ENCODE results near the gene MAP3K14.

Gene MAP3K14

DNA sequence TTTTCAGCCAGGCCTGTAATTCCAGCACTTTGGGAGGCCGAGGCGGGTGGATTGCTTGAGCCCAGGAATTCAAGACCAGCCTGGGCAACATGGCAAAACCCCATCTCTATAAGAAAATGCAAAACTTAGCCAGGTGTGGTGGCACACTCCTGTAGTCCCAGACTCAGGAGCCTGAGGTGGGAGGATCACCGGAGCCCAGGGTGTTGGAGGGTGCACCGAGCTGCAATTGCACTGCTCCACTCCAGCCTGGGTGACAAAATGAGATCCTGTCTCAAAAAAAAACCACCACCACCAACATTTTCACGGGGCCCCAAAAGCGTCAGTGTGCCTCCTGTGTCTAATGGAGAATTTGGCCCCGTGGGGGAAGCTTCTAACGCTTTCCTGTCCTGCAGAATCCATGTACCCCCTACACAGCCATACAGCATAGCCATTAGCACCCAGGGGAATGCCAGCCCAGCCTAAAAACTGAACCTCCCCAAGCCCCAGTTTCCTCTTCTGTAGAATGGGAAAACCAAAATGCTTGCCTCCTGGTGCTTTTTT lies 22.2 kb upstream of the MAP3K14 start:
- no peak for DNase-seq

DNA sequence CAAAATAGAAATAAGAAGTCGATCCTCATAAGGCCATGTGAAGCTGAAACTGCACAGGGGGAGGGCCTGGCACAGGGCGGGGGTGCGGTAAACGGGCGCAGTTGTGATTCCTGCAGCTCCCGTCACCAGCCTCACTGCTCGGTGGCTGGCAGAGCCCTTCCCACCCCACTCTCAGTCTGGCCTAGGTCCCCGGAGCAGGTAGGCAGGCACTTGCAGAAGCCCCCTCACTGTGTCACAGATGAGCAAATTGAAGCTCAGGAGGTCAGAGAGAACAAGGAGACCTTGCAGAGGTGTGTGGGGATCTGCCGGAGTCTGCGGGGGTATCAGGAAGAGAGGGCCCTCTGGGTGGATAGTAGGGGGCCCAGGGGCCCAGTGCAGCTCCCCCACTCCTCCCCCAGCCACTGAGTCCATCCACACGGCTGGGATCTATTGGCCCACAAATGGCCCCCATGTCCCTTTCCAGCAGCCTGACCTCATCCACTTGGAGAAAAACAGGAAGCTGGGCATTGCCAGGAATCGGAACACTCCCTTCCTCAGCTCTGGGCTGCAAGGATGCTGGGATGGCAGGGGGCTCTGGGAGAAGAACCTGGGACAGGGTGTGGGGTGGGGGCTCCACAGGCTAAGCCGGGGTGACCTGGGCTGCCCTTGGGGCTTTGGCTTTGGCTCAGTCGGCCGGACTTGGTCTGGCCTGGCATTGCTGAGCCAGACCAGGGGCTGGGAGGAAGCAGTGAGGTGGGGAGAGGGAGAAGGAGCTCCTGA lies 21.4 kb upstream of the MAP3K14 start:
- DNase-seq: no peak

DNA sequence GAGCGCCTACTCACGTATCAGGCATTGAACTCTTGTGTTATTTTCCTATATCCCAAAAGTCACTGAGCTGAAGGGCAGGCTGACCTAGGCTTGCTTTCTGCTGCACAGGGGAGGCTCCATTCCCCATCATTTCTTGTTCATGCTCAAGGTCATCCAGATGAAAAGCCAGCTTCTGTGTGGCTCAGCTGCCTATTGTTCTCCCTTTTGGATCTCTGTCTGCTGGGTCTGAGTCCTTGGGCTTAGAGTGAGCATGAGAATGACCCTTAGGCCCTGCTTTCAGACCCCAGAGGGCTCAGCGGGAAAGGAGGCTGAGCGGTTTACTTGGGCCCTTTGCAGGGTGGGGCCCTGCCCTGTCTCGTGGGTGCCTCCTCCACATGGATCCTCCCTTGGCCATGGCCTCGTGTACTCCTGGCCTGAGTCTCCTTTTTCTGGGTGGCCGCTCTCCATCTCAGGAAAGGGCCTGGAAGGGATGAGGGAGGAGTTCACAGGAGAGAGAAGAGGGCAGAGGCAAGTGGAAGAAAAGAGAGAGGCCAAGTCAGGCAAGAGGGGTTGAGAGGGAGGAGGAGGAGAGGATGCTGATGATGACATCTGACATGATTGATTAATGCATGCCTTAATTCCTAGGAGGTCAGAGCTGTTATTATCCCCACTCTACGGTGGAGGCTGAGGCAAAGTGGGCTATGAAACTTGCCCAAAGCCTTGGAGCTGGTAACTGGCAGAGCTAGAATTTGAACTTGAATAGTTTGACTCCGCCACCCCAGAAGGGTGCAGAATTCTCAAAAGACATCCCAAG lies 19.8 kb upstream of the MAP3K14 start:
- no peak for DNase-seq

DNA sequence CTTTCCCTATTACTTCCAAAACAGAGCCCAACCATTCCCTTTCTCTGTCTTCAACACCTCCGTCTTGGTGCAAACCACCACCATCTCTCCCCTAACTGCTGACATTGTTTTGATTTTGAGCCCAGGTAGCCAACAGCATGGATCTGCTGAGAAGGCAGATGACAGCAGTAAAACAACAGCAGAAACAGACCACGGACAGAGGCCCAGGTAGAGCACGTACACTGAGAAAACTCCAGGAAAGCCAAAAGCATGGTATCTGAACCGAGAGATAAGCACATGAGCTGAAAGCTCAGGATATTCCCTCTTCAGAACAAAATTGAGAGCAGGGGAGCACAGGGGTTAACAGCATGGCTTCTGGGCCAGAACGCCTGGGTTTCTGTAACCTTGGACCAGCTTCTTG lies 18.9 kb upstream of the MAP3K14 start:
- DNase-seq: no peak

DNA sequence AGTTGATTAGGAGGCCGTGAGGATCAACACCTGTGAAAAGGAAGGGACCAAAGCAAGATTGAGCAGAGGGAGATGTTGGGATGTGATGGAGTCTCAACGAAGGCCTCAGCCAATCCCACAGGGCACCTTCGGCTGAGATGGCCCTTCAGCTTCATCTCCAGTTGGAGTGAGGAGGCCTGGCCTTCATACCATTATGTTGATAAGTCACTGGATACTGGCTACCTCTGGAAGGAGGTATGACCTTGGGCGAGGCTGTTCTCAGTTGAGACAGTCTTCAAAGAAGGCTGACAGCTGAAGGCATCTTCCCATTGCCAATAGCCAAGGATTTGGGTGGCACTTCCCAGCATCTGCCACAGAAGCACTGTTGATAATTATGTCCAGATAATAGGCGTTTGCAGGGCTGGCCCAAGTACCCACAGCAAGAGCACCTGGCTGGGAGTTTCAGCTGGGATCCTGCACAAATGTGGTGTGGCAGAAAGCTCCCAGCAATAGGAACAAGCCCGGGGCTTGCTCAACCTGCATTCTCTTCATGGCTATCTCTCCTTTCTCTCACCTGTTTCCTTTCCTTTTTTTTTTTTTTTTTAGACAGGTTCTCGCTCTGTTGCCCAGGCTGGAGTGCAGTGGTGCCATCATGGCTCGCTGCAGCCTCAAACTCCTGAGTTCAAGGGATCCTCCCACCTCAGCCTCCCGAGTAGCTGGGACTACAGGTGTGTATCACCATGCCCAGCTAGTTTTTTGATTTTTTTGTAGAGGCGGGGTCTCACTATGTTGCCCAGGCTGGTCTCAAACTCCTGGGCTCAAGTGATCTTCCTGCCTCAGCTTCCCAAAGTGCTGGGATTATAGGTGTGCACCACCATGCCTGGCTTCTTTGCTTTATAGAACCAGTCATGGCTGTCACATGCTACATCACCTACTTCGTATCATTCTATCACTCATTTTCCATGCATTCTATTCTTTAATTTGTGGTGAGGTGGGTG lies 18.2 kb upstream of the MAP3K14 start:
- DNase-seq: no peak

DNA sequence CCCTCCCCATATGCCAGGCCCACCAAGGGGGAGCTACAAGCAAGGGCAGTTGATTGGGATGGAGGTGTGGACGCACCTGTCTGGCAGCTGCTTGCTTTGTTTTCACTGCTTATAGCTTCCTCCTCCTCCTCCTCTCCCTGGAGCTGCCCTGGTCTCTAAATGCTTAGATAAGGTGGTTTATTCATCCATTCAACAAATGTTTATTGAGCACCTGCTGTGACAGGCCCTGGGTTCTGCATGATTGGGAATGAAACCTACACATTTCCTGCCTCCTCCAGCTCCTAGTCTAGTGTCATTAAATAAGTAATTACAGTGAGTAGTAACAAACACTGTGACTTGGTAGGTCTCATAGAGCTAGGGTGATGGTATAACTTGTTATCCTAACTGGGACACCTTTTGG lies 17.4 kb upstream of the MAP3K14 start:
- DNase-seq: no peak

DNA sequence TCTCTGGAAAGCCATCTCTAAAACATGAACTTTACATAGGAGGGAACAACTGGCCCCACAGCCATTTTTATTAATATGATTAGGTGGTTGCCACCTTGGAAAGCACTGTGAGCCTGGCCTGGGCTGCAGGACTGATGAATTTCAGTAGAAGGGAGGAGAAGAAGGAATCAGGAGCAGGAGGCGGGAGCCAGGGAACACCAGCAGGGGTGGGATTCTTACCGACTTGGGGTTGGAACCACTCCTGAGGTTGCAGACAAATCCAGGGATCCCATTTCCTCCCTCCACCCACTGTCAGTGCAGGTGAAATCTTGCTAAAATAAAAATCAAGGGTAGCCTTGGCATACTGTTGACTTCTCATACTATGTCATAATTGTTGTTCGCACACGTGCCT lies 16.9 kb upstream of the MAP3K14 start:
- no peak for DNase-seq

DNA sequence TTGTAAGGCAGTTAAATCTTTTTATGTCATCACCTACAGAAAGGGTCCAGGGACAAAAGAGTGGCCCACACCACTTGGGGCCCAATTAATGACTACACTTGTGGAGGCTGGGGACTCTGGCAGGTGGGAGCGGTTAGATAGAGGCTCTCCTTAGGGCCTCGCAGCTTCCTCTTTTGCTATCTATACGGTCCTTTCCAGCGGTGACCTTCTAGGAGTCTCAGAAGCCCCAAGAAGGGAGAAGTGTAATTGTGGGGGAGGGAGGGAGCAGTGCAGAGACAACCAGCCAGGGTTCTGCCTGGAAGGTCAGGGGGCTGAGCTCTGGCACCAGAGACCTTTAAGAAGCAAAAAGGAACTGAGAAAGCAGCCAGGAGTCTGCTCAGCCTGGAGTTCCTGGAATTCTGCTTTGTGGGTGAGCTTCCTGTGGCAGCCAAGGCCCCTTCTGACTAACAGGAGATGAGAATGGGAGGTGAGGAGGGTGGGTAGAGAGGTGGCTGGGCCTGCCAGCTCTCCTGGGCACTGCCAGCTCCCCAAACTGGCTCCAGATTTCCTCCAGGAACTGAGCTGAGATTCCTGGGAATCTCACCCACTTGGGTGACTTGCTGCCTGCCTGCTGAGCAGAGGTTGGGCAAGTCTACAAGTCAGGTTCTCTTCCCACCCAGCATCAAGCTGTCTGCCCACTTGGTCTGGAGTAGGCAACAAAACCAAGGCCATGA lies 16.3 kb upstream of the MAP3K14 start:
- no peak for DNase-seq

DNA sequence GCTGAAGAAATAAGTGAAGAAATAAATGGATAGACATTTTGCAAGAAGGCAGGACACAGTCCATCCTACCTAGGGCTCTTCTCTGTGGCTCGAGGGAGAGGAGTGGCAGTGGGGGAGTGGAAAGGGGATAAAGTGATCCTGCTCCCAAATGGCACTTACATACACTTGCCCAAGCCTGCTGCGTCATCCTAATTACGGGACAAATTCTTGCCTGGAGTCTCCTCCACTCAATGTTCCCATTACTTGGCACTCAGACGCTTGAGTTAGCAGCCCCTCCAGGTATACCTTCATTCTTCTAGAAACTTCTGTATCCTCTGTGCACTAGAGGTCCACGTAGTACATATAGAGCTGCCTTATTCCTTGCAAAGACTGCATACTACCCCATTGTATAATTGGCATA lies 15.7 kb upstream of the MAP3K14 start:
- DNase-seq: no peak

DNA sequence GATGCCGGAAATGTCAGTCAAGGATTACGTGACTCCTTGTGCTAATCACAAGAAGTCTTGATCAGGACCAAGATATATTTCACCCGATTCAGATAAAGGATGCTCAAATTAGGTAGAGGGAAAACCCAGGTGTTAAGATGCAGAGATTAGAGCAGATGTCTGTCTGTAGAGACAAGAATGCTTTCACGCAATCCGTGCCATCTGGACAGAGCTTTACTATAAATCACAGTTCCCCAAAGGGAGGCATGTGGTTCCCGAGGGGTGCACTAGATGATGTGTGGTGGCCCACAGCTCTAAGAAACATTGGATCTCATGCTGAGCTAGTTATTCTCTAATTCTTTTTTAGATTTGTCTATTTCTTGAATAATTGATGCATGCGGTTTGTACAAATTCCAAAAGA lies 9.8 kb upstream of the MAP3K14 start:
- no peak for DNase-seq

DNA sequence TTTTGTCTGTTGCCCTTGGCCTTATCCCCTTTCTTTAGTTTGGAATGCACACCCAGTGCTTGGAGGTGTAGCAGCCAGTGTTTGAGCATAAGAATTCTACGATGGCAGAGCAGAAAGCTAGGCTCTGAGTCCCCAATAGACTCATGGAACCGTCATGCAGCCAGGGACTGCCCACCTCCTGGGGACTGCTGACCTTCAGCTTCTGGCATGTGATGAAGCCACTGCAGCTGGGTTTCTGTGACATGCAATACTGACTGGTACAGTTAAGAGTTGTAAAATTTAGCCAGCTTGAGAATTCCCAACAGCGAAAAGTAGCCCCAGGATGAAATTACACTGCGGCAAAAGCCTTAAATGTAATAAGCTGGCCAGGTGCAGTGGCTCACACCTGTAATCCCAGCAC lies 9.0 kb upstream of the MAP3K14 start:
- no peak for DNase-seq

DNA sequence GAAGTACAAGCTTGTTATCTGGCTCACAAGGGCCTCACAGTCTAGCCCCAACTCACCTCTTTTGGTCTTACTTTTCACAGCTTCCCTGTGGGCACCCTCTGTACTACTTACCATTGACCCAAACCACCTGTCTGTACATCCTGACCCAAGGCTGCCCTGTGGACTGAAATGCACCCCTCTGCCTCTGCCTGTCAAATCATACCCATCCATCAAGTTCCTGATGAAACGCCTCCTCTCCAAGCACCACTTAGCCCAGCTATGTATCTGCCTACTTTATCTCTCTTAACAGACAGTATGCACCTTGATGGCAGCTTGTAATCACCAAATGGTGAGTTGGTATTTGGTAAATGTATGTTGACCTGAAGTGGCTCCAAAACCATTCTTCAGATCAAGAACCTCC lies 7.5 kb upstream of the MAP3K14 start:
- no peak for DNase-seq

DNA sequence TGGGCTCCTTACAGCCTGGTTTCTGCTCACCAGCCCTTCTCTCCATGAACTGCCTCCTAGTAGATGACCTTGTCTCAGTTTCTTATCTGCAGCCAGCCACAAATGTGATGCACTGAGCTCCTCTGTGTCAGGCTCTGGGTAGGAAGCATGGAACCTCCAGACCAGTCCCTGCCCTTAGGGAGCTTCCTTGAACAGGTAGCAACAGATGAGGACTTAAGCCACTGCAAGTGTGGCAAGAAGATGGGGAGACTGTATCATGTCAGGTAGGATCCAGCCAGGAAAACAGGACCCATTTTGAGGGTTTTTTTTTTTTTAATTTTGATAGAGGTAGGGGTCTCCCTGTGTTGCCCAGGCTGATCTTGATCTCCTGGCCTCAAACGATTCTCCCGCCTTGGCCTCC lies 5.3 kb upstream of the MAP3K14 start:
- no peak for DNase-seq

DNA sequence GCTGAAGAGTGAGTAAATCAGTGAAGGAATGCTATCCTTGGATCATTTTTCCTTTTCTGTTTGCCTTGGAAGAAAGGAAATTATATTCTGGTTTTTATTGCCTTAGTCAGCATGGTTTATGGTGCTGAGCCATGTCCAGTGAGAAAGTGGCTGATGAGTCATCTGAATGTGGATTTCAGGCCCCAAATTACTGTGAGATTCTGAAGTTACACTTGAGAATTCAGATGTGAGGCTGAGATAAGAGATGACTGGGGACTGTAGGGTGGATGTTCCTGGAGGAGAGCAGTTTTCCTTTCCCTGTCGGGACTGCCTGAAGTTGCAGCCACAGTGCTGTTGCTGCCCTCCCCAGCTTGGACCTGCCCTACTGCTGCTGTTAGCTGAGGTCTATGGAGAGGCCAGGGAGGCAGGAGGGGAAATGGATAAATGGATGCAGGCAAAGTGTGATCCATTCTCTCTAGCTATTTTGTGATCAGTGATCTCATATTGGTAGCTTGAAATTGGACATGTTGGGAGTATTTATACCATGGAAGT lies 4.2 kb upstream of the MAP3K14 start:
- DNase-seq: no peak

DNA sequence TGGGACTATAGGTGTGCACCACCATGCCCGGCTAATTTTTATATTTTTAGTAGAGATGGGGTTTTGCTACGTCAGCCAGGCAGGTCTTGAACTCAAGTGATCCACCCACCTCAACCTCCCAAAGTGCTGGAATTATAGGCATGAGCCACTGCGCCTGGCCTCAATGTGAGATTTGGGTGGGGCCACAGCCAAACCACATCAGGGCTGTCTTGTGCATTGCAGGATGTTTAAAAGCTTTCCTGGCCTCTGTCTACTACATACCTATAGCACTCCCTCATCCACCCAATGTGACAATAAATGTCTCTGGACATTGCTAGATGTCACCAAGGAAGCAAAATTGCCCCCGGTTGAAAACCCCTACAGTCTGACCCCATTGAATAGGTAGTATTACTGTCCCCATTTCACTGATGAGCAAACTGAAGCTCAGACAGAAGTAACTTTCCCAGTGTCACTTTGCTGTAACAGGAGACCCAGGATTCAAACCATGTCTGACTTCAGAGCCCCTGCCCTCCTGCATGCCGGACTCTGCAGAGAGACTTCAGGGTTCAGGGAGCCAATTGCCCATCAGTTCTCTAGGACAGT lies 3.6 kb upstream of the MAP3K14 start:
- DNase-seq: no peak

DNA sequence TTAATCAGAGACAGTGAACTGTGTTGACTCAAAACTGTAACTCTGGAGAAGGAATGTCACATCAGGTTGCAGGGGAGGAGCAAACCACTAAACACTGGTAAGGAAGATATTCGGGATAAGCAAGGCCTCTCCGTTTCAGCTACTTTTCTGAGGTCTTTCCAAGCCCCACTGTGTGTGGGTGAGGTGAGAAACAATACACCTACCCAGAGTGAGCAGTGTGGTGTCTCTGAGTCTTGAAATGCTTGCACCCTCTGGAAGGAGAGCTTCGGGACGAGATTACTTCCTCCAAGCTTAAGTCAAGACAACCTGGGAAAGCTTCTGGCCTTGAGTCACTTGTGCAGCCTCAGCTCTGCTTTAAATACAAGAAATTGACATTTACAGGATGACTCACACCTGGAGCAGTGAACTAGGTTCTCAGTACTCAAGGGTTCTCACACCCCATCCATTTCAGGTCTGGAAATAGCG lies 2.5 kb upstream of the MAP3K14 start:
- DNase-seq: no peak

DNA sequence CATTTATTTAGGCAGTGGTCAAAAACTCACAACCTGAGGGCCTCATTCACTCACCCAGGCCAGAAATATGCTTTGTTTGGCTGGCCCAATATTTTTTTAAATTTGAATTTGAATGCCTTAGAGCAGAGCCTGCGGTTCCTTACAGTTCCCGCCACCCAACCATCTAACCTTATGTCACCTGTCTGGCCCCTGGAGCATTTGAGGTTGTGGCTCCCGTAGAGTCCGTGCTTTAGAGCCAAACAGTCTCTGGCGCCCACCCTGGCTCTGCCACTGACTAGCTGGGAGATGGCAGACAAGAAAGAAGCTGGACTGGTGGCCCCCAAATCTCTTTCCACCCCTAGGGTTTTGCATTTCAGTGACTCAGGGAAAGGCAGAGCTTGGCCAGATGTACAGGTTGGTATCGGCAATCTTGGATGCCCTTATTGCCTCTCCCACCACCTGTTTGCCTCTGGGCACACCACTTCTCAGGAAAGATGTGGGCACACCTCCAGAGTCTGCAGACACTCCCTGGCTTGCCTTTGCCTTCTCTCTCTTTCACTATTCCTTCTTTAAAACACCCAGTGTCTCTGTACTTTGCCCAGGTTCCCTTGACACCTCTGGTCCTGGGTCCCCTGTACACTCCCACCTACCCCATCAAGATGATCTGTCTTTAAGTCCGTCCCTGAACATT lies 1.9 kb upstream of the MAP3K14 start:
- DNase-seq: no peak

DNA sequence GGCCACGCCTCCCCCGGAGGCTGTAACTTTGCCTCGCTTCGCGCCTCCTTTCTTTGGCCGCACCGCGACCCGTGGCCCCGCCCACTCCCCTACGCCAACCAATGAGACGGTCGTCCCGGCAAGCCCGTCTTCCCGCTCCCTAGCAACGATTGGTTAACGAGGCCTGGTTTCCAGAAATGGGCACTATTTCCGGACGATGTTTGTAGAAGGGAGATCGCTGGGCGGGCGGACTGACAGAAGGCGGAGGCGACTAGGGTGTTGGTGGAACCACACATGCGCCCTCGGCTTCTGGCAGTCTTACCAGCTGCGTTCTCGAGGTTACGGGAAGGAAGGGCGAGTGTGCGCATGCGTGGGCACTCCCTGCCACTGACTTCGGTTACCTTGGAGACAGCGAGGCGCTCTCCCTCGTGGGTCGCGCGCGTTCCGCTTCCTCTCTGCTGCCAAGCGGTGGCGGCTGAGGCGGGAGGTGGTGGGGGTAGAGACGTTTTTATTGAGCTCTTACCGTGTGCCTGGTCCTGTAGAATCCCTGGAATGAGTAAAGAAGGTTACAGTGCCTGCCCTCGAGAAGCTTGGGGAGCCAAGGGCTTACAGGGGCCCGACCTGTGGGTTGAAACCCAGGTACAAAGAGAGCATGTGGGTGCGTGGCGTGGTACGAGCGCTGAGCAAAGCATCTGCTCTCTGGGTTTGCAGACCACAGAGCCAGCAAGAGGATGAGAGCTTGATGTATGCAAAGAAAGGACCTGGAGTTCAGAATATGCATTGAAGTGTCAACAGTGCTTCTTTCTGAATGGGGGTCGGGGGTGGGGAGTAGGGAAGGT lies 500 bp upstream of the MAP3K14 start:
- peak; percentile 99 to 100 for DNase-seq

DNA sequence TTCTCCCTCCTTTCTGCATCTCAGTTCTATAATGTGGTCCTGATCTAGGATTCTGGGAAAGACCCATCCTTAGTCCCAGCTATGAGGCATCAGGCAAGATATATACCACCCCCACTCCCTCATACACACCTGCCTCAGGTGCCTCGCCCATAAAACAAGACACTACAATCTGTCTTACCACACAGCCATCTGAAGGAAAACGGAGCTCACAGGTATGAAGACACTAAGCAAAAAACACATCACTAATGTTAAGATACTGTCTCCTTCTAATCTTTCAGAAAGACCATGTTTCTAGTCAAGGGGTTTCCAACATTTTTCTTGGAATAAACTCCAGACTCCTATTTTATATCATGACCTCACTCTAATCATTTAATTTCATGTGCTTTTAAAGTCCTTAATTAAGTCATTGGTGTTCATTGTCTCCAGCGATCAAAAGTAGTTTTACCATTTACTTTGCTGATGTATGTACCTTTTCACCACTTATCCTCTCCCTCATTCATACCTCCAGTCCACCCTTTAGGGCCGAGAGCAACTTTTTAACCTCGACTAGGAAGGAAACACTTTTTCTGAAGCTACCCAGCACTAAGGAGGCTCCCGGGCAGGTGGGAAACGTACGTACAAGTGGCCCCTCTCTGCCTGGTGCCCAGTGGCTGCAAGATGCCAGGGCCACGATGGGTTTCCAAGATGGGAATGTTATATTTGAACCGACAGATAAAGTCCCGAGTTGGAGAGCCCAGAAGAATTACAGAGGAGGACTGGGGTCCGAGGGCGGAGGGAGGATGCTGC lies 979 bp downstream of the MAP3K14 start:
- no peak for DNase-seq

Data from NCI-H1930 (cell line).